Measurements from ENCODE around the gene SUFU. TPM values are rescaled to one million over a fixed set of nuclear protein-coding genes. Genes with fewer than 3 reads are reported as not detected.
A peak's percentile ranks its signal among the peaks of the same experiment; 100 is the strongest.
"Not testable (repeated sequence)": the region's sequence is repeated elsewhere in the genome, so short reads cannot be mapped to it uniquely, and the experiment has no call there.

Gene SUFU
- 0.69 and 8.1 TPM in 2 replicates for total RNA-seq

GRCh38 chr10:102503264-102504178, at the start of gene SUFU:
TSS of gene SUFU (plus strand) at chr10:102503972. CDS start at chr10:102504153, 181 bp downstream.
- DNase-seq (ENCODE audit: low read depth) = peak; percentile 95

- not testable (repeated sequence) for DNase-seq (ENCODE audit: low read depth)
These were observed 48.9 kb upstream of the SUFU start for GRCh38 chr10:102454662-102455487.

- DNase-seq (ENCODE audit: low read depth) = peak; percentile 91
These were observed 47.8 kb upstream of the SUFU start for GRCh38 chr10:102455893-102456471.

- DNase-seq (ENCODE audit: low read depth) = no peak
These were observed 46.1 kb upstream of the SUFU start for GRCh38 chr10:102457591-102458150.

- DNase-seq (ENCODE audit: low read depth) = no peak
These were observed 45.1 kb upstream of the SUFU start for GRCh38 chr10:102458656-102459055.

- no peak for DNase-seq (ENCODE audit: low read depth)
These were observed 43.0 kb upstream of the SUFU start for GRCh38 chr10:102460836-102461186.

GRCh38 chr10:102461187-102462054, 42.4 kb upstream of the SUFU start:
- peak; percentile 73 for DNase-seq (ENCODE audit: low read depth)

GRCh38 chr10:102462512-102463054, 41.2 kb upstream of the SUFU start:
- DNase-seq (ENCODE audit: low read depth) = no peak

- DNase-seq (ENCODE audit: low read depth) = no peak
These were observed 39.8 kb upstream of the SUFU start for GRCh38 chr10:102463983-102464382.

- no peak for DNase-seq (ENCODE audit: low read depth)
These were observed 38.3 kb upstream of the SUFU start for GRCh38 chr10:102465466-102465865.

- no peak for DNase-seq (ENCODE audit: low read depth)
These were observed 36.5 kb upstream of the SUFU start for GRCh38 chr10:102467318-102467717.

- no peak for DNase-seq (ENCODE audit: low read depth)
These were observed 35.8 kb upstream of the SUFU start for GRCh38 chr10:102467971-102468438.

- no peak for DNase-seq (ENCODE audit: low read depth)
These were observed 35.1 kb upstream of the SUFU start for GRCh38 chr10:102468683-102469082.

- no peak for DNase-seq (ENCODE audit: low read depth)
These were observed 32.9 kb upstream of the SUFU start for GRCh38 chr10:102470579-102471546.

- DNase-seq (ENCODE audit: low read depth) = no peak
These were observed 30.1 kb upstream of the SUFU start for GRCh38 chr10:102473445-102474331.

- no peak for DNase-seq (ENCODE audit: low read depth)
These were observed 28.2 kb upstream of the SUFU start for GRCh38 chr10:102475451-102476040.

GRCh38 chr10:102476466-102477141, 27.2 kb upstream of the SUFU start:
- no peak for DNase-seq (ENCODE audit: low read depth)
